ENCODE measurements around the gene MEIOSIN.

MEIOSIN gene

DNA sequence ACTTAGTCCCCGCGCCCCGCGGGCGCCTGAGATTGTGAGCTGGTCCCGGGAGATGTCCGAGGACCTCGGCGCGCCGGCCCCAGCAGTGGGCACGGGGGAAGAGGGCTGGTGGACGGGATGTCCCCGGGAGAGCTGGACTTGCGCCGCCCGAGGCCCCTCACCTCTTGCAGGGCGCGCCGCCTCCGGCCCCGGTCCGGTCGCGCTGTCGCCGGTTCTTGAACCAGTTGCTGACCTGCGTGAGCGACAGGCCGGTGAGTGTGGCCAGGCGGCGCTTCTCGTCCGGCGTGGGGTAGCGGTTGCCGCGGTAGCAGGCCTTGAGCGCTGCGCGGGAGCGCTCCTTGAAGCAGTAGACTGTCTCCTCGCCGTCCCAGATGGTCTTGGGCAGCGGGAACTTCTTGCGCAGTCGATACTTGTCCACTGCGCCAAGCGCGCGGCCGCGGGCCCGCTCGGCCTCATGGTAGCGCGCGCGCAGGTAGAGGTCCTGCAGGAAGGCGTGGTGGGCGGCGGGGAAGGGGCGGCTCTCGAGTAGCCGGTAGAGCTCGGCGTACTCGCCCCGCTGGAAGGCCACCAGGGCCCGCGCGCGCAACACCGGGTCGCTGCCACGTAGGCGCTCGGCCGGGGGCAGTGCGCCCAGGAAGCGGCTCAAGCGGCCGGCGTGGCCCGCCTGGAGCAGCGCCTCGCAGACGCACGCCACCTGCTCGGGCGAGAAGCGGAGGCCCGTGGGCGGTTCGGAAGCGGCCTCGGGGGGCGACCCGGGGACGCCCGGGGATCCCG, 34.8 kb downstream of the MEIOSIN start:
- H3K27me3 ChIP-seq (ENCODE audit: control insufficient read depth, insufficient read depth, low read length), result no peaks in the 10 kb centered on the region
- no peak overlapping the region for H3K27ac ChIP-seq (ENCODE audit: low read length)
- H3K9me3 ChIP-seq (ENCODE audit: control insufficient read depth, low read depth, low read length), result no peaks in the 10 kb centered on the region
- H3K9ac ChIP-seq (ENCODE audit: low read length), result peak overlapping the region; percentile 97
- H3K36me3 ChIP-seq (ENCODE audit: control insufficient read depth, low read depth, low read length), result peaks cover under 1% of the 10 kb centered on the region
- peaks cover 27% of the 10 kb centered on the region for H3K4me1 ChIP-seq (ENCODE audit: control insufficient read depth, low read depth, low read length)
- peak overlapping the region; percentile 94 for H3K4me3 ChIP-seq (ENCODE audit: low read length)

DNA sequence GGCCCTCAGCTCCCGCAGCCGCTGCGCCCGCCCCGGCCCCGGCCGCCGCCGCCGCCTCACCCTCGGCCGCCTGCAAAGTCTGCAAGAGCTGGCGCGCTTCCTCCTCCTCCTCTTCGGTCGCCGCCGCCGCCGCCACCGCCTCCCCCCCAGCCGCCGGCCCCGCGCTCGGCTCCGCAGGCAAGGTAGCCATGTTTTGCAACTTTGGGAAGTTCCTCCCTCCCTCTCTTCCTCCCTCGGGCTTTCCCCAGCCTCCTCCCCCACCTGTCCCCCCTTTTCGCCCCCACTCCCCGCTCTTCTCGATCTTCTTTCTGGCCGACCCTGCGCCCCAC, 35.4 kb downstream of the MEIOSIN start:
- H3K27me3 ChIP-seq (ENCODE audit: control insufficient read depth, insufficient read depth, low read length), result no peaks in the 10 kb centered on the region
- peak overlapping the region; percentile 97 for H3K9ac ChIP-seq (ENCODE audit: low read length)
- H3K27ac ChIP-seq (ENCODE audit: low read length), result peak overlapping the region; percentile 98
- no peaks in the 10 kb centered on the region for H3K9me3 ChIP-seq (ENCODE audit: control insufficient read depth, low read depth, low read length)
- H3K36me3 ChIP-seq (ENCODE audit: control insufficient read depth, low read depth, low read length), result peaks cover 5% of the 10 kb centered on the region
- peak overlapping the region; percentile 94 for H3K4me3 ChIP-seq (ENCODE audit: low read length)
- peaks cover 27% of the 10 kb centered on the region for H3K4me1 ChIP-seq (ENCODE audit: control insufficient read depth, low read depth, low read length)

DNA sequence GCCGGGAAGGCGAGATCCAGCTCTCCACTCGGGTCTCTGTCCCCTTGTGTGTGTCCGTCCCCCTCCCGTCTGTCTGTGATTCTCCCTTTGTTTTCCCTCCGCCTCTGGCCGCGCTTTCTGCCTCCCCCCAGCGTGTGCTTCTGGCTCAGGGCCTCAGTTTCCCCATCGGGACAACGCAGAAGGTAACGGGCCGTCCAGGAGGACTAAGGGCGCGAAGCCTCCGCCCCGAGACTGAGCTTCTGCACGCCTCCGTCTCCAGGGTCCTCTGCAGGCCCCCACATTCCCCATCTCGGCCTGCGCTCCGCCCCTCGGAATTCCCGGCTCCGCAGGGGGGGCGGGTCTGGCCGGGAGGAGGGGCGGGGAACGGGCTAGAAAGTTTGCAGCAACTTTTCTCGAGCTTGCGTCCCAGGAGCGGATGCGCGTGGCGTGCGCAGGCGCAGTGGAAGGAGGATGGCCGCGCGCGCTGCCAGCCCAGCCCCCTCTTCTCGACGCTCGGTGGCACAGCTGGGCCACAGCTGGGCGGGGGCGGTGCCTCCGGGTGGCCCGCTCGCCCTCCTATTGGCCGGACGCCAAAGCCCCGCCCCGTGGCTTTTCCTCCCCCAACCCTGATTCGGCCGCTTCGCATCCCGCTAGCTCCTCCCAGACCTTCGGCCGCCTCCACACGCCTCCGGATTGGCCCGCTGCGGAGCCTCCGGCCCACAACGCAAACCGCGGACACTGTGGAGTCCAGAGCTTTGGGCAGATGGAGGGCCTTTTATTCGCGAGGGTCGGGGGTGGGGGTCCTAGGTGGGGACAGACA, 35.9 kb downstream of the MEIOSIN start, which contains the start of gene SIX5:
SIX5 (minus strand) TSS at position 269 of the 799 bp plus-strand sequence. CDS start 408 bp downstream, outside the sequence.
- H3K27ac ChIP-seq (ENCODE audit: low read length), result peak within 1 kb of the TSS; percentile 98

DNA sequence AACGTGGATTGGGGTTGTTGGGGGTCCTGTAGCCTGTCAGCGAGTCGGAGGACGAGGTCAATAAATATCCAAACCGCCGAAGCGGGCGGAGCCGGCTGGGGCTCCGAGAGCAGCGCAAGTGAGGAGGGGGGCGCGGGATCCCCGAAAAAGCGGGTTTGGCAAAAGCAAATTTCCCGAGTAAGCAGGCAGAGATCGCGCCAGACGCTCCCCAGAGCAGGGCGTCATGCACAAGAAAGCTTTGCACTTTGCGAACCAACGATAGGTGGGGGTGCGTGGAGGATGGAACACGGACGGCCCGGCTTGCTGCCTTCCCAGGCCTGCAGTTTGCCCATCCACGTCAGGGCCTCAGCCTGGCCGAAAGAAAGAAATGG, 36.6 kb downstream of the MEIOSIN start:
- Histone ChIP-seq H3K27me3 (ENCODE audit: control insufficient read depth, insufficient read depth, low read length) (no peaks in the 10 kb centered on the region), H3K4me3 (ENCODE audit: low read length) (peak overlapping the region; percentile 87), H3K27ac (ENCODE audit: low read length) (peak overlapping the region; percentile 87), H3K9me3 (ENCODE audit: control insufficient read depth, low read depth, low read length) (no peaks in the 10 kb centered on the region), H3K9ac (ENCODE audit: low read length) (peak overlapping the region; percentile 86), H3K4me1 (ENCODE audit: control insufficient read depth, low read depth, low read length) (peaks cover 17% of the 10 kb centered on the region), H3K36me3 (ENCODE audit: control insufficient read depth, low read depth, low read length) (peaks cover 5% of the 10 kb centered on the region)

More for the DNA sequence above, 35.9 kb downstream of the MEIOSIN start, which contains the start of gene SIX5:
- Histone ChIP-seq H3K4me3 (ENCODE audit: low read length) (peak within 1 kb of the TSS; percentile 94), H3K27me3 (ENCODE audit: control insufficient read depth, insufficient read depth, low read length) (no peaks in the 10 kb centered on the region), H3K36me3 (ENCODE audit: control insufficient read depth, low read depth, low read length) (peaks cover 5% of the 10 kb centered on the region), H3K9me3 (ENCODE audit: control insufficient read depth, low read depth, low read length) (no peaks in the 10 kb centered on the region), H3K9ac (ENCODE audit: low read length) (peak within 1 kb of the TSS; percentile 97), H3K4me1 (ENCODE audit: control insufficient read depth, low read depth, low read length) (peaks cover 21% of the 10 kb centered on the region)

DNA sequence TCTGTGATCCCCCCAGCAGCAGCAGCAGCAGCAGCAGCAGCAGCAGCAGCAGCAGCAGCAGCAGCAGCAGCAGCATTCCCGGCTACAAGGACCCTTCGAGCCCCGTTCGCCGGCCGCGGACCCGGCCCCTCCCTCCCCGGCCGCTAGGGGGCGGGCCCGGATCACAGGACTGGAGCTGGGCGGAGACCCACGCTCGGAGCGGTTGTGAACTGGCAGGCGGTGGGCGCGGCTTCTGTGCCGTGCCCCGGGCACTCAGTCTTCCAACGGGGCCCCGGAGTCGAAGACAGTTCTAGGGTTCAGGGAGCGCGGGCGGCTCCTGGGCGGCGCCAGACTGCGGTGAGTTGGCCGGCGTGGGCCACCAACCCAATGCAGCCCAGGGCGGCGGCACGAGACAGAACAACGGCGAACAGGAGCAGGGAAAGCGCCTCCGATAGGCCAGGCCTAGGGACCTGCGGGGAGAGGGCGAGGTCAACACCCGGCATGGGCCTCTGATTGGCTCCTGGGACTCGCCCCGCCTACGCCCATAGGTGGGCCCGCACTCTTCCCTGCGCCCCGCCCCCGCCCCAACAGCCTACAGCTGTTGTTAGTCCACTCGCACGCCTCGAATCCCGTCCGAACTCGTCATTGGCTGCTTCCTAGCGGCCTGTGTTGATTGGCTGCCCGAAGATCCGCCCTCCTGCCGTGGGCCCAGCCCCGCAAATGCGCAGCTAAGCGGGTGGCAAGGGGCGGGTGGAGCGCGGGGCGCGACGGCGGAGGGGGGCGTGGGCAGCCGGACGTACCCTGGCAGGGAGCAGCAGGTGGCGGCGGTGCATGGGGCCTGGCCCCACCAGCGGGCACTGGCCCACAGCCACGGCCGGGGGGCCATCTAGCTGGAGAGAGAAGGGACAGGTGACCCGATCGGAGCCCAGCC, 37.2 kb downstream of the MEIOSIN start:
- no peaks in the 10 kb centered on the region for H3K9me3 ChIP-seq (ENCODE audit: control insufficient read depth, low read depth, low read length)
- H3K9ac ChIP-seq (ENCODE audit: low read length), result peak overlapping the region; percentile 86
- peaks cover 11% of the 10 kb centered on the region for H3K4me1 ChIP-seq (ENCODE audit: control insufficient read depth, low read depth, low read length)
- H3K4me3 ChIP-seq (ENCODE audit: low read length), result peak overlapping the region; percentile 87
- no peaks in the 10 kb centered on the region for H3K27me3 ChIP-seq (ENCODE audit: control insufficient read depth, insufficient read depth, low read length)
- H3K27ac ChIP-seq (ENCODE audit: low read length), result peak overlapping the region; percentile 31
- H3K36me3 ChIP-seq (ENCODE audit: control insufficient read depth, low read depth, low read length), result peaks cover 5% of the 10 kb centered on the region

DNA sequence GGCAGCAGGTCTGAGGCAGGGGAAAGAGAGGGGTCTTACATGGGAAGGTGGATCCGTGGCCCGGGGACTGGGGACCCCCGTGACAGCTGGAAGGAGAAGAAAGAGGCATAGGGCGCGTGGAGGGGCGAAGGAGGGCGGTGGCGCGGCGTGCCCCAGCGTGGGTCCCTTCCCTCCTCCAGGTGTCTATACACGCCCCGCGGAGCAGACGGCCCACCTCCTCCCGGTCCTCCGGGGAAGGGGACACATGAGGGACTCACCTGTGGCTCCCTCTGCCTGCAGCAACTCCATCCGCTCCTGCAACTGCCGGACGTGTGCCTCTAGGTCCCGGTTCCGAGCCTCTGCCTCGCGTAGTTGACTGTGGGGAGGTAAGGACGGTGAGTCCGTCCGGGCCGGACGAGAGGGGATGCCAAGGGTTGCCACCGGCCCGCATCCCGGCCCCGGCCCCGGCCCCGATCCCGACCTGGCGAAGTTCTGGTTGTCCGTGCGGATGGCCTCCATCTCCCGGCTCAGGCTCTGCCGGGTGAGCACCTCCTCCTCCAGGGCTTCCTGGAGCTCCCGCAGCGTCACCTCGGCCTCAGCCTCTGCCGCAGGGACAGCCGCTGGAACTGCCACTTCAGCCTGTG, 38.2 kb downstream of the MEIOSIN start:
- Histone ChIP-seq H3K27ac (ENCODE audit: low read length) (no peak overlapping the region), H3K9me3 (ENCODE audit: control insufficient read depth, low read depth, low read length) (no peaks in the 10 kb centered on the region), H3K4me3 (ENCODE audit: low read length) (peak overlapping the region; percentile 87), H3K9ac (ENCODE audit: low read length) (peak overlapping the region; percentile 39), H3K36me3 (ENCODE audit: control insufficient read depth, low read depth, low read length) (peaks cover 5% of the 10 kb centered on the region), H3K4me1 (ENCODE audit: control insufficient read depth, low read depth, low read length) (peaks cover 10% of the 10 kb centered on the region), H3K27me3 (ENCODE audit: control insufficient read depth, insufficient read depth, low read length) (no peaks in the 10 kb centered on the region)

DNA sequence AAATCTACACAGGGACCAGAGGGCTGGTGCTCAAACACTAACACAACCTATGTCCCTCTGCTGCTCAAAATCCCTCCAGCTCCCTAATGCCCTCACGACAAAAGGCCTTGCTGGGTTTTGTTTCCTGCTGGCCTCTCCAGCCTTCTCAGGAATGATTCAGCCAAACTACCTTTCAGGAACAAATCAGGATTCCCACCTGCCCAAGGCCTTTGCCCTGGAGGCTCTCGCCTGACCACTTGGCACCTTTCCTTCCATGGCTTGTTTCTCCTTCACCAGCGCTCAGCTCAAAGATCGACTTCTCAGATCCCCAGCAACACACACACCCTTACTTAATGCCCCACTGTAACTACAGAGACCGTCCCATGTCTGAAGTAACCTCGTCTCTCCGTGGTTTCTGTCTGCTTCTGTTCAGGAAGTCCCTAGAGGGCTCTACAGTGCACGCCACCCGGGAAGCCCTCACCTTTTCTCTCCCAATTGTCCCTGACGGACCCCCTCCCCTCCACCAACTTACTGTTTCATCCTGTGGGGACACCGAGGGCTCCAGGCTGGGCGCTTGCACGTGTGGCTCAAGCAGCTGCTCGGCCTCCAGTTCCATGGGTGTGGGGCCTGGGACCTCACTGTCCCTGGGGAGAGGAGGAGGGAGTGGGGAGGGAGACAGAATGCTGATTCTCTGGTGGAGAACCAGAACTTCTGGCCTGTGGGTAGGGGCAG, 39.0 kb downstream of the MEIOSIN start:
- no peaks in the 10 kb centered on the region for H3K27me3 ChIP-seq (ENCODE audit: control insufficient read depth, insufficient read depth, low read length)
- H3K9me3 ChIP-seq (ENCODE audit: control insufficient read depth, low read depth, low read length), result no peaks in the 10 kb centered on the region
- H3K36me3 ChIP-seq (ENCODE audit: control insufficient read depth, low read depth, low read length), result peaks cover 5% of the 10 kb centered on the region
- peaks cover 4% of the 10 kb centered on the region for H3K4me1 ChIP-seq (ENCODE audit: control insufficient read depth, low read depth, low read length)
- no peak overlapping the region for H3K9ac ChIP-seq (ENCODE audit: low read length)
- no peak overlapping the region for H3K4me3 ChIP-seq (ENCODE audit: low read length)
- H3K27ac ChIP-seq (ENCODE audit: low read length), result no peak overlapping the region

DNA sequence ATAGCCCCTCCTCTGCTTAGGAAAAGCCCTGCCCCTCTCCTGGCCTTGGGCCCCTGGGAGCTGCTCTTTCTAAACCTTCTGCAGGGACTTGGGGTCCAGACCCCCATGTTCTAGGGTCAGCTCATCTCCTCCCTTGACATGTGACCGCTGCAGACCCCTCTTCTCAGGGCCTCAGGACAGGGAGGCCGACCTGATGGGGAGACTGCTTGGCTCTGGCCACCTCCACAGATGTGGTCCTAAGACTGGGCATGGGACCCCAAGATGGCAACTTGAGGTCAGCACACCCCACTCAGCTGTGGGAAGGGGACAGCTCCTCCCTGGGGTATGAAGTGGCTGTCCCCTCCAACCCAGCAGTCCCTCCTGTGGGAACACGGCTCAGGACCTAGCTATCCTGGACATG, 39.7 kb downstream of the MEIOSIN start:
- Histone ChIP-seq H3K9ac (ENCODE audit: low read length) (no peak overlapping the region), H3K27me3 (ENCODE audit: control insufficient read depth, insufficient read depth, low read length) (no peaks in the 10 kb centered on the region), H3K4me3 (ENCODE audit: low read length) (no peak overlapping the region), H3K36me3 (ENCODE audit: control insufficient read depth, low read depth, low read length) (peaks cover 9% of the 10 kb centered on the region), H3K4me1 (ENCODE audit: control insufficient read depth, low read depth, low read length) (peaks cover 4% of the 10 kb centered on the region), H3K27ac (ENCODE audit: low read length) (no peak overlapping the region), H3K9me3 (ENCODE audit: control insufficient read depth, low read depth, low read length) (no peaks in the 10 kb centered on the region)

DNA sequence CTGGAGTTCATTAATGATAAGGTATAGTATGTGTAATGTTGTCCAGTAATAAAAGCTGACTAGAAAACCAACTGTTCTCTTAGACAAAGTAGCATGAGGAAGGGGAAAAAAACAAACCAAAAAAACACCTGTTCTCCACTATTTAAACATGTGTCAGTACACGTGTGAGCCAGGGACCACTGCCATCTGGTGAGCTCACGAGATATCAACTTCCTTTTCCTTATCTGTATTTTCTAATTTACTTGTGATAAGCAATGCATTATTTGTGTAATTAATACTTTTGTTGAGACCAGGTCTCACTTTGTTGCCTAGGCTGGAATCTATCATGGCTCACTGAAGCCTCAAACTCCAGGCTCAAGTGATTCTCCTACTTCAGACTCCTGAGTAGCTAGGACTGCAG, 40.1 kb downstream of the MEIOSIN start:
- Histone ChIP-seq H3K36me3 (ENCODE audit: control insufficient read depth, low read depth, low read length) (peaks cover 10% of the 10 kb centered on the region), H3K9ac (ENCODE audit: low read length) (no peak overlapping the region), H3K9me3 (ENCODE audit: control insufficient read depth, low read depth, low read length) (no peaks in the 10 kb centered on the region), H3K27ac (ENCODE audit: low read length) (no peak overlapping the region), H3K27me3 (ENCODE audit: control insufficient read depth, insufficient read depth, low read length) (no peaks in the 10 kb centered on the region), H3K4me1 (ENCODE audit: control insufficient read depth, low read depth, low read length) (peaks cover 4% of the 10 kb centered on the region), H3K4me3 (ENCODE audit: low read length) (no peak overlapping the region)

DNA sequence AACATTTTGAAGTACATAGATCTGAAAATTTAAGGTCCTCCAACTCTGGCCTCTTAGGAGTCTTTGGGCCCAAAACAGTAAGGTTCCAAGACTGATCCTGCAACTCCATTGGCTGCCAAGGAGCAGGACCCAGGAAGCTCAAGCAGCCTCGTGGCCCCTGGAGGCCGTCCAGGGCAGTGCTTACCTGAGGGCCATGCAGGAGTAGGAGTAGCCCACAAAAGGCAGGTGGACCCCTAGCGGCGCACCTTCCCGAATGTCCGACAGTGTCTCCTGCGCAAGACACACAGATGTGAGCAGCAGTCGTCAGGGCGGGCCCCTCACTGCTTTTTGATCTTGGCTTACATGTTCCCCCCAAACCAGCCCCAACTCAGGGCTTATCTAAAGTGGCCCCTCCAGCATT, 41.5 kb downstream of the MEIOSIN start:
- Histone ChIP-seq H3K4me3 (ENCODE audit: low read length) (no peak overlapping the region), H3K27ac (ENCODE audit: low read length) (no peak overlapping the region), H3K9ac (ENCODE audit: low read length) (no peak overlapping the region), H3K4me1 (ENCODE audit: control insufficient read depth, low read depth, low read length) (peaks cover 11% of the 10 kb centered on the region), H3K27me3 (ENCODE audit: control insufficient read depth, insufficient read depth, low read length) (peaks cover 1% of the 10 kb centered on the region), H3K36me3 (ENCODE audit: control insufficient read depth, low read depth, low read length) (peaks cover 10% of the 10 kb centered on the region), H3K9me3 (ENCODE audit: control insufficient read depth, low read depth, low read length) (no peaks in the 10 kb centered on the region)
